Upper lobe of left lung (tissue), 4 donors: ENCODE measurements around the gene DLL4.

ENCODE experiments used
- EP300 ChIP-seq, 4 donors: sonication (generic); formaldehyde crosslinking; IDR thresholded peaks; one replicate each; pipeline ENCODE4 v1.5.1; 2017; ENCODE audit warnings: antibody characterized with exemption in 4 of 4, control low read depth in 2 of 4
- POLR2A ChIP-seq, 4 donors: fragments of 450-650 bp; IDR thresholded peaks; one replicate each; pipeline ENCODE4 v1.5.1; 2016 to 2017; ENCODE audit warnings: antibody characterized with exemption in 4 of 4, mild to moderate bottlenecking in 2 of 4
- POLR2AphosphoS5 ChIP-seq, 2 donors: sonication (generic); formaldehyde crosslinking; IDR thresholded peaks; one replicate each; pipeline ENCODE4 v1.5.1; 2017; ENCODE audit warnings: antibody characterized with exemption in 2 of 2
- TF ChIP-seq, protein P1 (sequence below), 6 experiments: fragments of 450-650 bp in 4 of 6; fragments of 200-600 bp in 2 of 6; sonication (generic) in 2 of 6; IDR thresholded peaks; one replicate each; pipeline ENCODE4 v1.5.1; 2016 to 2019; ENCODE audit warnings: antibody characterized with exemption in 6 of 6

DNA sequence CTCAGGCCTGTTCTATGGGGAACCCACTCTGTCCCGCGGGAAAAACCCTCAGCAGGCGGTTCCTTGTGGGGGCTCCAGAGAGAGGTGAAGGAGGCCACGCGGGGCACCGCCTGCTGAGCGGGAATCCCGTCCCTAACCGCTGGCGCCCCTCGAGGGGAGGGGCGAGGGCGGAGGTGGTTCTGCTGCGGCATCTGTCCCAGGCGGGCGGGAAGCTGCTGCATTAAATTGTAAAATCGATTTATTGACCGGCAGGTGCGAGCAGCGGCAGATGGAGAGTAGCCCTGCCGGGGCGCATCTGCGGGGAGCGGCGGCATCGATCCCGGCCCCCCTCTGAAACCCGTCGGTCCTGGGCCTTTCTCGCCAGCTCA lies 3.7 kb upstream of the DLL4 start:
- no peak for TF ChIP-seq POLR2AphosphoS5 (IDR thresholded peaks at IDR 0.05)
- TF ChIP-seq, protein P1, sequence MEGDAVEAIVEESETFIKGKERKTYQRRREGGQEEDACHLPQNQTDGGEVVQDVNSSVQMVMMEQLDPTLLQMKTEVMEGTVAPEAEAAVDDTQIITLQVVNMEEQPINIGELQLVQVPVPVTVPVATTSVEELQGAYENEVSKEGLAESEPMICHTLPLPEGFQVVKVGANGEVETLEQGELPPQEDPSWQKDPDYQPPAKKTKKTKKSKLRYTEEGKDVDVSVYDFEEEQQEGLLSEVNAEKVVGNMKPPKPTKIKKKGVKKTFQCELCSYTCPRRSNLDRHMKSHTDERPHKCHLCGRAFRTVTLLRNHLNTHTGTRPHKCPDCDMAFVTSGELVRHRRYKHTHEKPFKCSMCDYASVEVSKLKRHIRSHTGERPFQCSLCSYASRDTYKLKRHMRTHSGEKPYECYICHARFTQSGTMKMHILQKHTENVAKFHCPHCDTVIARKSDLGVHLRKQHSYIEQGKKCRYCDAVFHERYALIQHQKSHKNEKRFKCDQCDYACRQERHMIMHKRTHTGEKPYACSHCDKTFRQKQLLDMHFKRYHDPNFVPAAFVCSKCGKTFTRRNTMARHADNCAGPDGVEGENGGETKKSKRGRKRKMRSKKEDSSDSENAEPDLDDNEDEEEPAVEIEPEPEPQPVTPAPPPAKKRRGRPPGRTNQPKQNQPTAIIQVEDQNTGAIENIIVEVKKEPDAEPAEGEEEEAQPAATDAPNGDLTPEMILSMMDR (IDR thresholded peaks at IDR 0.05), result no peak
- no peak for TF ChIP-seq EP300 (IDR thresholded peaks at IDR 0.05)
- TF ChIP-seq POLR2A (IDR thresholded peaks at IDR 0.05), result no peak
